HepG2 (cell line): Measurements from ENCODE around the gene ADCY1. TPM values are rescaled to one million over a fixed set of nuclear protein-coding genes. Genes with fewer than 3 reads are reported as not detected.

Experiments used
- ATAC-seq: fragments of 200-7000 bp; cut with Tn5 transposase; 3 replicates; pipeline ENCODE4 v1.9.1; 2020; ENCODE audit warnings: mild to moderate bottlenecking, moderate library complexity
- BruUV-seq: library from RNA; stranded (reverse); fragments of 400-500 nt; replicated peaks from 2 replicates; lab custom pipeline; 2021; lab: Mats Ljungman, UMichigan
- CTCF ChIA-PET: fragments of 300-600 bp; formaldehyde crosslinking; extraction: SDS; loops from one replicate; lab custom pipeline; 2021; ENCODE audit warnings: low total read pairs, inconsistent platforms, low intra/inter-chr PET ratio; lab: Yijun Ruan, JAX
- POLR2A ChIA-PET: fragments of 350-600 bp; sonication (Branson Sonifier 250); formaldehyde crosslinking; loops from one replicate; lab custom pipeline; 2020; ENCODE audit warnings: antibody characterized with exemption, inconsistent platforms; lab: Yijun Ruan, JAX
- DNase-seq: peaks from one replicate; pipeline ENCODE4 v3.0.0-alpha.2; 2015; ENCODE audit warnings: low spot score
- FAIRE-seq: peaks from 3 replicates; lab custom pipeline; 2011; peaks lifted over from hg19 to GRCh38; lab: Jason Lieb, UNC
- H2AFZ ChIP-seq: one replicate; pipeline ENCODE4 v1.6.1; 2011; ENCODE audit warnings: low read length, inconsistent platforms
- H3K27ac ChIP-seq: fragments of 300-600 bp; 3 replicates; pipeline ENCODE4 v1.8.0; 2011; ENCODE audit warnings: mixed run types, mild to moderate bottlenecking, mixed read lengths, low read length, inconsistent platforms; ENCODE audit not compliant: insufficient read depth; ENCODE audit errors: extremely low read length
- H3K27me3 ChIP-seq, 2 experiments: fragments of 200-600 bp in 1 of 2; 2 replicates in 1 of 2; 3 replicates in 1 of 2; pipeline versions ENCODE4 v1.6.0 to v1.8.0; 2011; ENCODE audit warnings: low read length in 2 of 2, mild to moderate bottlenecking in 2 of 2, moderate library complexity in 2 of 2, inconsistent platforms in 1 of 2; ENCODE audit not compliant: insufficient read depth in 2 of 2, control insufficient read depth in 1 of 2
- H3K36me3 ChIP-seq, 2 experiments: fragments of 200-600 bp in 1 of 2; replicated peaks in 1 of 2; 2 replicates in 1 of 2; 3 replicates in 1 of 2; pipeline versions ENCODE4 v1.5.1 to v1.8.0; 2011; ENCODE audit warnings: low read length in 2 of 2, inconsistent platforms in 1 of 2; ENCODE audit not compliant: insufficient read depth in 2 of 2, control insufficient read depth in 1 of 2
- H3K4me1 ChIP-seq: 2 replicates; pipeline ENCODE4 v1.5.1; 2012; ENCODE audit warnings: low read length, inconsistent platforms; ENCODE audit not compliant: insufficient read depth
- H3K4me2 ChIP-seq: 2 replicates; pipeline ENCODE4 v1.6.0; 2011; ENCODE audit warnings: low read depth, low read length, inconsistent platforms
- H3K4me3 ChIP-seq, 3 experiments: fragments of 200-600 bp in 1 of 3; sonication (generic), shearing (Covaris generic) in 1 of 3; replicated peaks in 1 of 3; 2 replicates each; pipeline ENCODE4 v1.5.1; 2011 to 2016; ENCODE audit warnings: low read length in 3 of 3, inconsistent platforms in 2 of 3, low read depth in 2 of 3, mild to moderate bottlenecking in 2 of 3, control low read depth in 1 of 3, mixed read lengths in 1 of 3; ENCODE audit not compliant: insufficient read depth in 1 of 3
- H3K79me2 ChIP-seq: one replicate; pipeline ENCODE4 v1.6.1; 2011; ENCODE audit warnings: low read length, inconsistent platforms; ENCODE audit not compliant: insufficient read depth
- H3K9ac ChIP-seq: 2 replicates; pipeline ENCODE4 v1.6.0; 2011; ENCODE audit warnings: mild to moderate bottlenecking, low read depth, low read length, inconsistent platforms; ENCODE audit not compliant: insufficient read depth
- H3K9me3 ChIP-seq: 2 replicates; pipeline ENCODE4 v1.5.1; 2012; ENCODE audit warnings: mild to moderate bottlenecking, low read length
- H4K20me1 ChIP-seq: 2 replicates; pipeline ENCODE4 v1.6.0; 2011; ENCODE audit warnings: inconsistent platforms, mild to moderate bottlenecking, low read length, moderate library complexity; ENCODE audit not compliant: insufficient read depth
- BHLHE40 ChIP-seq: IDR thresholded peaks from 2 replicates; pipeline ENCODE4 v1.6.1; 2011; ENCODE audit warnings: low read length, improper control_type of control experiment
- CENPX ChIP-seq: sonication (generic); formaldehyde crosslinking; IDR thresholded peaks from 2 replicates; pipeline ENCODE4 v1.9.0; 2021; ENCODE audit warnings: mild to moderate bottlenecking, missing genetic modification reagents, moderate library complexity
- EEA1 ChIP-seq: sonication (generic); formaldehyde crosslinking; IDR thresholded peaks from 2 replicates; pipeline ENCODE4 v1.5.1; 2020; ENCODE audit warnings: mild to moderate bottlenecking, missing genetic modification reagents, borderline replicate concordance
- SCMH1 ChIP-seq: sonication (generic); formaldehyde crosslinking; IDR thresholded peaks from 2 replicates; pipeline ENCODE4 v1.9.0; 2021; ENCODE audit warnings: missing genetic modification reagents, mild to moderate bottlenecking, borderline replicate concordance
- SMARCE1 ChIP-seq: fragments of 450-650 bp; IDR thresholded peaks from 2 replicates; pipeline ENCODE4 v1.6.1; 2017; ENCODE audit warnings: borderline replicate concordance
- ZKSCAN5 ChIP-seq: sonication (generic); formaldehyde crosslinking; IDR thresholded peaks from 2 replicates; pipeline ENCODE4 v1.5.1; 2020; ENCODE audit warnings: mild to moderate bottlenecking, missing genetic modification reagents
- ZNF17 ChIP-seq: sonication (generic); formaldehyde crosslinking; IDR thresholded peaks from 2 replicates; pipeline ENCODE4 v1.5.0; 2020; ENCODE audit warnings: mild to moderate bottlenecking, missing genetic modification reagents
- ZNF468 ChIP-seq: sonication (generic); formaldehyde crosslinking; IDR thresholded peaks from 2 replicates; pipeline ENCODE4 v1.8.0; 2022; ENCODE audit warnings: mild to moderate bottlenecking, moderate library complexity, missing genetic modification reagents
- ZNF510 ChIP-seq: sonication (generic); formaldehyde crosslinking; IDR thresholded peaks from 2 replicates; pipeline ENCODE4 v1.4.0; 2020; ENCODE audit warnings: low read depth, mild to moderate bottlenecking, missing genetic modification reagents
- ZNF598 ChIP-seq: sonication (generic); formaldehyde crosslinking; IDR thresholded peaks from 2 replicates; pipeline ENCODE4 v1.5.1; 2020; ENCODE audit warnings: mild to moderate bottlenecking, missing genetic modification reagents, borderline replicate concordance
- ZSCAN22 ChIP-seq: sonication (generic); formaldehyde crosslinking; IDR thresholded peaks from 2 replicates; pipeline ENCODE4 v1.4.0; 2020; ENCODE audit warnings: mild to moderate bottlenecking, missing genetic modification reagents
- WGBS: methylation state at CpG from one replicate; pipeline ENCODE4 v1.1.6; 2017; ENCODE audit warnings: low lambda C conversion rate; 5-methylcytosine and 5-hydroxymethylcytosine counted together
- in situ Hi-C: cut with HindIII; loops from 2 replicates; pipeline ENCODE4 v1.10.0; 2017; ENCODE audit warnings: low pct_unique_long_range_greater_than_20kb; ENCODE audit not compliant: extremely low pct_ligation_motif_present
- intact Hi-C: fragments of 100-400 bp; cut with micrococcal nuclease; formaldehyde crosslinking; loops from one replicate; pipeline ENCODE4 v1.10.0; 2022; ENCODE audit not compliant: unreplicated experiment
- polyA plus RNA-seq, 8 experiments: library from polyadenylated mRNA; depleted of rRNA in 3 of 8; stranded (reverse) in 7 of 8; unstranded in 1 of 8; fragments of >200 nt; fragmentation: Illumina TruSeq in 4 of 8; extraction: Trizol in 4 of 8; gene quantifications; 2 replicates each; pipeline versions ENCODE4 v1.2.1 to v1.2.3, GENCODE V29; 2011 to 2016; ENCODE audit warnings: low read depth in 4 of 8, missing spikeins in 1 of 8, mixed read lengths in 1 of 8; ENCODE audit not compliant: insufficient read depth in 1 of 8
- total RNA-seq, 5 experiments: library from RNA; depleted of rRNA; stranded (reverse); fragments of >200 nt; fragmentation: Illumina TruSeq; extraction: Trizol; gene quantifications; 2 replicates each; pipeline ENCODE4 v1.2.3, GENCODE V29; 2016; ENCODE audit warnings: low read depth in 1 of 5

Gene ADCY1
- total and polyA plus RNA-seq, 2 of the 13 experiments (the other 11 are each of a cell fraction or from before 2014, with no cell fraction given), result 0.80 to 1.2 TPM

DNA sequence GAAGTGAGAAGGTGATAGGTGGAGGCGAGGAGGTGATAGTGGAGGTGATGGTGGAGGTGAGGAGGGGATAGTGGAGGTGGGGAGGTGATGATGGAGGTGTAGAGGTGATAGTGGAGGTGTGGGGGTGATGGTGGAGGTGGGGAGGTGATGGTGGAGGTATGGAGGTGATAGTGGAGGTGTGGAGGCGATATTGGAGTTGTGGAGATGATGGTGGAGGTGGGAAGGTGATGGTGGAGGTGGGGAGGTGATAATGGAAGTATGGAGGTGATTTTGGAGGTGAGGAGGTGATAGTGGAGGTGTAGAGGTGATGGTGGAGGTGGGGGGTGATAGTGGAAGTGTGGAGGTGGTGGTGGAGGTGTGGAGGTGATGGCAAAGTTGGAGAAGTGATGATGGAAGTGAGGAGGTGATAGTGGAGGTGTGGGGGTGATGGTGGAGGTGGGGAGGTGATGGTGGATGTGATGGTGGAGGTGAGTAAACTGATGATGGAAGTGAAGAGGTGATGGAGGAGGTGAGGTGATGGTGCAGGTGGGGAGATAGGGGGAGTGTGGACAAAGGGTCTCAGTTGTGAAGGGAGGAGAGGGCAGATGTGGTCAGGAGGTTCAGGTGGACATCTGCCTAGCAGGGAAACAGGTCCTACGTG lies 36.6 kb downstream of the ADCY1 start:
- ATAC-seq (no peak), DNase-seq (no peak)
- WGBS, result 5% methylated on average over 3 of the region's 3 CpGs
- intact Hi-C loops, result no loop called here
- in situ Hi-C loops, result no loop called here
- Histone ChIP-seq H3K9me3 (no peaks in the 10 kb centered on the region), H3K4me3 (no peak overlapping the region), H3K36me3 (no peaks in the 10 kb centered on the region), H3K4me2 (no peak overlapping the region), H2AFZ (no peak overlapping the region), H3K79me2 (no peaks in the 10 kb centered on the region), H3K27ac (no peak overlapping the region)
- CTCF ChIA-PET, result no interaction called here
- peak; percentile 86 for TF ChIP-seq ZKSCAN5 (CRISPR knock-in tag)
- TF ChIP-seq SCMH1 (CRISPR knock-in tag), result no peak
- TF ChIP-seq, all 625 proteins: peak for 1
- no peaks in the 10 kb centered on the region for H4K20me1 ChIP-seq
- H3K27me3 ChIP-seq, result no peaks in the 10 kb centered on the region
- POLR2A ChIA-PET, result no interaction called here
- no peak for FAIRE-seq
- no peaks in the 10 kb centered on the region for H3K4me1 ChIP-seq
- BruUV-seq, result no TSS peak
- H3K9ac ChIP-seq, result no peak overlapping the region

DNA sequence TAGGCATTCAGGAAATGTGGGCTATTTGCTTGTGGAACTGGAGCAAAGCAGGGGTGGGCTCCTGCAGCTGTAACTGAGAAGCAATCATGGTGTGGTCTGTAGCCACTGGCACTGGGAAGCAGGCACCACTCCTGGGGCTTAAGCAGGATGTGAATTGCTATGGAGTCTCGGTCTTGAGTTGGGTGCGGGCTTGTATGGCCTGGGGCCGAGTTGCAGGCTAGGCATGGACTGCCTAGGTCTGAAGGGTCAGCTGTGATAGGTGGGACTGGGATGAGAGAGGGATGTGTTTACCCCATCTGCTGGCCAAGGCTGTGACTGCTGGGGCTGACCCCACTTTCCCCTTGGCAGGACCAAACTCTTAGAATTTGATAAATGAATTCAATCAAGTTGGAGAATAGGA lies 43.0 kb downstream of the ADCY1 start:
- Histone ChIP-seq H4K20me1 (no peaks in the 10 kb centered on the region), H2AFZ (no peak overlapping the region), H3K27me3 (no peaks in the 10 kb centered on the region), H3K36me3 (no peaks in the 10 kb centered on the region), H3K27ac (no peak overlapping the region), H3K4me2 (no peak overlapping the region), H3K4me3 (no peak overlapping the region), H3K9ac (no peak overlapping the region), H3K79me2 (no peaks in the 10 kb centered on the region), H3K9me3 (peaks cover 14% of the 10 kb centered on the region; the same call in 1 of the 2 replicates), H3K4me1 (no peaks in the 10 kb centered on the region)
- 25% methylated on average over 3 of the region's 3 CpGs for WGBS
- in situ Hi-C loops (no loop called here), intact Hi-C loops (loop anchor here (1.0 kb wide), 1 partner anchor 40 kb away; no protein-coding TSS in a partner anchor)
- ATAC-seq (peak; percentile 44; the same call in 1 of the 3 replicates), DNase-seq (no peak), FAIRE-seq (no peak)
- no peak for TF ChIP-seq ZNF598 (CRISPR knock-in tag)
- no peak for TF ChIP-seq ZNF468 (CRISPR knock-in tag)
- no peak for TF ChIP-seq BHLHE40
- TF ChIP-seq SMARCE1, result no peak
- no peak for TF ChIP-seq EEA1 (CRISPR knock-in tag)
- TF ChIP-seq ZSCAN22 (CRISPR knock-in tag), result no peak
- TF ChIP-seq CENPX (CRISPR knock-in tag), result no peak
- TF ChIP-seq ZNF17 (CRISPR knock-in tag), result no peak
- TF ChIP-seq ZNF510, result no peak
- BruUV-seq, result no TSS peak
- POLR2A ChIA-PET, result no interaction called here
- CTCF ChIA-PET, result no interaction called here
